UCSD-AML1 (cell line): ENCODE measurements around the gene ROR1.
"Not testable (repeated sequence)": the region's sequence is repeated elsewhere in the genome, so short reads cannot be mapped to it uniquely, and the experiment has no call there.

ENCODE experiments used
- DNase-seq: peaks from one replicate; lab custom pipeline; 2025; ENCODE audit not compliant: unreplicated experiment; lab: John Stamatoyannopoulos, UW

ROR1 gene

DNA sequence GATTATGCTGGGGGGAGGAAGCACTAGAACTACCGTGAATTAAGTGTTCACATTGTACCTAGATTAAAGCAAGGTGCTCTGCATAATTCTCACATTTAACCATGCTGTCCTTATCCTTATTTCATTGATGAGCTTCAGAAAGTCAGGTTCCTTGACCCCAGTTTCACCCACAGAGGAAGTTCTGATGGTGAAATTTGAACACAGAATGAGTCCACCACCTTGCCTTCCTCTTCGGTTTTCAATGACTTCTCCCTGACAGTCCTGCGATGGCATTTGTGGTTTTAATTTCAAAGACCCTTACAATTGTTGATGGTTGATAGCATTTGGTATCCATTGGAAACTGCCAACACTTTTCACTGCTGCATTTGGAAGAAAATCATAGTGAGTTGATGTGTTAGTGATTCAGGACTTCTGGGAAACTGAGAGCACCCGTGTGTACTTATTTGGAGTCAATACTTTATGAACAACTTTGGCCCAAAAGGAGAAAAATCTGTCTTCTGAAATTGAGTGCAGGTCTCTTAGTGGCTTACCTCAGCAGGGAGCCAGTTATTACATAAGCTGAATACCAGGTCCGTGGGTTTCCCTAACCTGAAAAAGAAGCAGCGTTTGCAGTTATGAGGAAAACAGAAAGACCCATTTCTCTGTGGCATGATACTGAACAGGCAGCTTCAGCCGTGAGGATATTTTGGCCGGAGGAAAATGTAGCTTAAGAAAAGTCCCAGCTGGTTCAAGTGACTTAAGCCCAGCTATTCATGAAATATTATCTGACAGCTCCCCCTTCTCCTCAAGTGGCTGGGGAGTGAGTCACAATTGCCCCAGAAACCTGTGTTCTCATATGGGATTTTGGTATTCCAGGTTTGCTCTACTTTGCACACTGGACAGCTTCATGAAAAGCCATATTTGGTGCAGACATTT, 47.5 kb downstream of the ROR1 start:
- no peak for DNase-seq

GRCh38 chr1:63822540-63822939, 48.7 kb downstream of the ROR1 start:
- no peak for DNase-seq

GRCh38 chr1:63824451-63824850, 50.6 kb downstream of the ROR1 start:
- DNase-seq: no peak

GRCh38 chr1:63825111-63825510, 51.3 kb downstream of the ROR1 start:
- no peak for DNase-seq

- not testable (repeated sequence) for DNase-seq
These were observed 52.5 kb downstream of the ROR1 start for GRCh38 chr1:63826246-63826861.

DNA sequence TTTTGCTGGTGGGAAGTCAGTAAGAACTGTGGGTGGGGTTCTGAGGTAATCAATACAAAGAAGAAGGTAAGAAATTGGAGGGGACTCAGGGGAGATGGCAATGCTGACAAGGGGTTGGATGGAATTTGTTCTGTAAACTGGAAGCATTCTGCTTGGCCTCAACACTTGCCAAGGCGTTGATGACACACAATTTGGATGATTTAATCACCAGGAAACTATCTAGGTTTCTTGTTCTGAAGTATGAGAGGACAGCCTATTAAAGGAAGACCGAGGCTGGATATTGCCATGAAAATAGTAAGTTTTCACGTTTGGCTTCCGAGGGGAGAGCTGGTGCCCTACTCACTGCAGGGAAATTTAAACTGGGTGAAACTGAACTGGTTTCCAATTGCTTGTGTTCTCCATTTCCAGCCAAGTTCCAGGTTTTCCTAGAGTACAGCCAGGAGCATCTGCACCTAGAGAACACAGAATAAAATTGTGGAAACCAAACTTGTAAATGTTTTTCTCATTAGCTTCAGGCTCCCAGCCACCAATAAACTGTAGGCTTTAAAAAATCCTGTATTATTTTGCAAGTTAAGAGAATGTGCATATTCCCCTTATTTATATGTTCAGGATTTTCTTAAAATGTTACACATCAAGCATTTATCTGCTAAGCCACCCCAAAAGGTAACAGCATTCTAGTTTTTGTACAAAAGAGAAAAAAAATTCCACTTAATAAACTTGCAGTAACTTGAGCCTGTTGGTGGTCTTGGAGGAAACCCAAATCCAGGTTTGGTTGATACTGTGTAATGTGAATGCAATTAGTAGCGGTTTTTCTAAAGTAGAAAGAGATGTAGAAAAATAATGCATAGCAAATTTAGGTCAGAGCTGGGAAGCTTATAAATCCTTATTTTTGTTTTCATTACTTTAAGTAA, 53.8 kb downstream of the ROR1 start:
- no peak for DNase-seq

GRCh38 chr1:63828322-63829044, 54.7 kb downstream of the ROR1 start:
- no peak for DNase-seq

DNA sequence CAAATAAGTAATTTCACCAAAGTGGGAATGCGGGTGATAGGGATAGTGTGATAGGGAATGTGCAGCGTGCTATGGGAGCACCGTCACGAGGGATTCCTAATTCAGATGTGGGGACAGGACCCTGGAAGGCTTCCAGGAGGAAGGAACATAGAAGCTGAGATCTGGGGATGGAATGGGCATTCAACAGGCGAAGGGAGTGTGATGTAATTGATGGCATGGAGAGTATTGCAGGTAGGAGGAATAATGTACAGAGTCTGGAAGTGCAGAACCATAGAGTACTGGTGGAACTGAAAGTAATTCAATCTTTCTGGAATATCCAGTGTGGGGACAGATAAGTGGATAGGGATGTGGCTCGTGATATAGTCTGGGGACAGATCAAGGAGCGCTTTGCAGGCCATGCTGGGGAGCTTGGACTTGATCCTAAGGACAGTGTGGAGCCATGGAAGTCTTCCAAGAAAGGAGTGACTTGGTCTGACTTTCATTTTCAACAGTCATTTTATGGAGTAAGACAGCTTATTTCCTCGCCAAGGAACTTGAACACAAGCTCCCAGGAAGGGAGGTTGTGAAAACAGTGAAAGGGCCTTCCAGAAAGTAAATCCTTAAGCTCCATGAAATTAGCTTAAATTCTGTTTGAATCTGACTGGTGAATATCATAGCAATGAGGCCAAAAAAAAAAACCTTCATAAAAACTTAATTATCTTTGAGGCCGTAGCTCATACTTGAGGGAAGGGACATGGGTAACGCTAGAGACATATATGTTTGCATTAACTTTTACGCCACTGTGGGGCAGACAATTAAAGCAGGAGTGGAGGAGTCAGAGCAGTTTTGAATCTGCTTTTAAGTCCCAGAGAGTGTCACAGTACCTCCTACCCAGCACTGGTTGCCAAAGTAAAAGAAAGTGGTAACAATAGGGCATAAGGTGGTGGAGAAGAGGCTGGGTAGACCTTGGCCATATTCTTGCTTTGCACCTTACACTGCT, 55.8 kb downstream of the ROR1 start:
- DNase-seq: no peak

GRCh38 chr1:63831409-63831808, 57.6 kb downstream of the ROR1 start:
- no peak for DNase-seq

DNA sequence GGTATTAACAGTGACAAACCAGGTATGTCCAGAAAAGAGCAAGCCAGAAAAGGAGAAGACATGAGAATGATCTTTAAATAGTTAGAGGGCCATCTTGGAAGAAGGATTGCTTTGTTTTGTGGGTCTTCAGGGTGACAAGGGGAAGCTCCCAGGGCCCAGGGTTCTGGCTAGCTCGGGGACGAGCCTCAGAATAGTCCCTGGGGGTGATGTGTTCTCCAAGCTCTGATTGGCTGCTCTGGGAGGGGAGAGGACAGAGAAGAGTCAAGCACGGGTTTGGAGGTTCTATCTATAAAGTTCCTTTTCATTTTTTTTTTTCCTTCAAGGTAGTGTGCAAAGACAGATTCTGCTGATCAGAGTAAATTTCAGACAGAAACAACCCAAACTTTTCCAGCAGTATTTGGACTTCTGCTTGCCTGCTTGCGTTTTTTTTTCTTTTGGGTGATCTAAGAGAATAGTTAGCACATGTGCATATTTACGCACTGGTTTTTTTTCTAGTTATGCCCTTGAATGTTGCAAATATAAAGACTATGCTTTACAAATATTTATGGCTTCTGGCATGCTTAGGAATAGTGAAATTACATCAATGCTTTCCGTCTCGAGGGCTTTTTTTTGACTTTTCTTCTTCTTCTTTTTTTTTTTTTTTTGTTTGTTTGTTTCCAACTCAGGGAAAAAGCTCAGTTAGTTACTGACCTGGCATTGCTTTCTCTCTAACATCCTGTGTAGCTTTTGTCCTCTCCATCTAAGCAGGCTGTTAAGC, 59.7 kb downstream of the ROR1 start:
- DNase-seq: no peak

DNA sequence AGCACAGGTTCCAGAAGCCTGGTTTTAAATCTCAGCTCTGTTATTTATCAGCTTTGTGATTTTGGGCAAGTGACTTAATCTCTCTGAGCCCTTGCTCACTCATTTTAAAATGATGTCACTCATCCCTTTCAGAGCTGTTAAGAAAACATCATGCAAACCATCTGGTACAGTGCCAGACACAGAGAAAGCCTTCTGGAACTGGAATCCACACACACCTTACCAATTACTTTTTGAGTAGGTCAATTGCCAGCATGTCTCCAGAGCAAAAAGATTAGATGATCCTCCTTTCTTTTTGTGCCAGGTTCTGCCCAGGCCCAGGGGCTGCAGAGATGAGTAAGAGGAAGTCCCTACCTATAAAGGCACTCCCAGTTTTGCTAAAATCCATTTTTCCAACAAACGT, 61.3 kb downstream of the ROR1 start:
- no peak for DNase-seq

DNA sequence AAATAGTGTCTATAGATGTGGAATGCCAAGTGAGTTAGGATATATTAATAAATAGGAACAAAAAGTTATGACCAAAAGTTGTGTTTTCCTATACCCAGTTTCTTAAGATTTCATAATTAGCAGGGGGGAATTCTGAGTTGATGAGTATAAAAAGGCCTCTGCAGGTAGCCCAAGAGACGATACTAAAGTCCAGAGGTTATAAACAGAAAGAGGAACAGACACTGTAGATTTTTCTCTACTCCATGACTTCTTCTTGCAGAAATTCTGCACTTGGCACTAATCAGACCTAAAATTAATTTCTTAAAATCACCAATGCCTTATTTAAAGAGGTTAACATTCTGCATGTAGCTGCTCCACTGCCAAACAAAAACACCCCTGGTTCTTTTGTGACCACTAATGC, 62.6 kb downstream of the ROR1 start:
- DNase-seq: no peak

- no peak for DNase-seq
These were observed 63.0 kb downstream of the ROR1 start for GRCh38 chr1:63836830-63837229.

DNA sequence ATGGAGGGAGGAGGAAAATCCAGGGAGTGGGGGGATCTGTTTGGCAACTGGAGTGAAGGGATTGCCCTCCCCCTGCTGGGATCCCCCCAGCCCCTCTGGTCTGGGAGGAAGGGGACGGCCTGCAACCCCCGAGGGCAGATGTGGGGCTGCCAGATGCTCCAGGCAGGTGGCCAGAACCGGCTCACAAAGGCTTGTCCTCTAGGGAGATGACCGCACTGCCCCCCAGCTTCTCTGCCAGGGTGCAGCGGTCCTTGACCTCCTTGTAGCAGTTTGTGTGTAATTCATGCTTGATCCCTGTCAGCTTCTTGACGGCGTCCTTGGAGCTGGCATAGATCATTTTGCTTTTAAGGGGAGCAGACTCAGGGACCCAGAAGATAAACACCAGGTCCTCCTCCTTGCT, 69.2 kb downstream of the ROR1 start:
- no peak for DNase-seq

GRCh38 chr1:63843884-63844283, 70.1 kb downstream of the ROR1 start:
- DNase-seq: no peak

- no peak for DNase-seq
These were observed 71.5 kb downstream of the ROR1 start for GRCh38 chr1:63845346-63845745.

DNA sequence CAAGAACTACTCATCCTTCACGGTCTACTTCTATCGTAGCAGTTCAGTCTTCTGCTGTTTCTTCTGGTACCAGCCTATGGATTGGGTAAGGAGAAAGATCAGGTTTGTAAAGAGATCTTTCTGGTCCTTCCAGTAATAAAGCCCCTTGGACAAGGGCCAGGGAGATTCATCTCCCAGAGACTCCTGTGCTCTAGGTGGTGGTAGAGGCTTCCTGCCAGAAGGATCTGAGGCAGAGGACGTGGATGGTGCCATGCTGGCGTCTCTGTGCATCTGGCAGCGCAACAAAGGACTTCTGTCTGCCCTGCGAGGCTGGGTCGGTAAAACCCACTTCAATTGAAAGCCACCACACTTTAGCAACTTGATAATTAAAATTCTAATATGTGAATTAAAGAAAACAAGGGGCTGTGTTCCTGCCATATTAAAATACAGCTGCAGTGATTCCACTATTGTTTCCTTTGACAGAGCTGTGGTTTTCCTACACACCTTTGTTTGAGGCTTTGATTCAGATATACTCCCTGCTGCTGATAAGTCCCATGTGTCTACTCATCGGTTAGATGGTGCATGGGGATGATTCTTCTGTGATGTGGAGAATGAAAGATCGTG, 73.6 kb downstream of the ROR1 start:
- DNase-seq: no peak

DNA sequence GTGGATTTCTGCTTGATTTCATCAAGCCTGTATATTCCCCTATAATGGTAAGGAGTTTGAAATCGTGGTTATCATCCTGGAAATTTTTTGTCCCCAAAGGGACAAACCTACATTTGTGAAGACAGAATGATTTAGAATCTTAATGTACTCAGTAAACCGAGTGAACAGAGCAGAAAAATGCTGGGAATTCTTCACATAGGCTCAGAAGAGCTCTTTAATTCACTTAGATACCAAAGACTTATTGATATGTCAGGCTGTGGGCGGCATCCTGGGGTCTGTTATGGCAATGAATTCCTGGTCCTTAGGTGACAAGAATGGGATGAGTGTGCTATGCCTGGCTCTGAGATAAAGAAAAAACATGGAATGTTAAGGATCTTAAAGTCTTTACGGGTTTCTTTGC, 74.9 kb downstream of the ROR1 start:
- no peak for DNase-seq

DNA sequence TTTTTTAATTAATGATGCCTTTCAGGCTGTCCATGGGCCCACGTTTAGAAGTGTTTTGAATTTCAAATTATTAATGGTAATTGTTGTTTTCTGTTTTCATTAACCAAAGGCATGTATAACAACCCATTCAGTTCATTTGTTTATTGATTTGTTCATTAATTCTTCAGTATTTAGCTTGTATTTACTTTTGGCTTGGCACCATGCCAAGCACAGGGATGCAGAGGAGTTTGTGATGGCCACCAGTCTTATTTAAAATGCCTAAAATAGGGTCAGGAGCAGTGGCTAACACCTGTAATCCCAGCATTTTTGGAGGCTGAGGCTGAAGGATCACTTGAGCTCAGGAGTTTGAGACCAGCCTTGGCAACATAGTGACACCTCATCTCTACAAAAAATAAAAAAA, 75.3 kb downstream of the ROR1 start:
- no peak for DNase-seq
